ENCODE measurements around the gene ZNF93. TPM values are rescaled to one million over a fixed set of nuclear protein-coding genes. Genes with fewer than 3 reads are reported as not detected.
A peak's percentile ranks its signal among the peaks of the same experiment; 100 is the strongest.

Gene ZNF93
- total and polyA plus RNA-seq, 2 of the 8 experiments (the other 6 are each of a cell fraction or from before 2014, with no cell fraction given), result 40.8 to 61.8 TPM

GRCh38 chr19:19900729-19901444 is at the start of gene ZNF93 (continued):
- TF ChIP-seq EP300 (IDR thresholded peaks at IDR 0.05; ENCODE audit: borderline replicate concordance in 1 of 2, low read depth in 2 of 2, low read length in 2 of 2), result no peak
- peak; percentile 96 for TF ChIP-seq TAF7 (optimal IDR thresholded peaks at IDR 0.05; ENCODE audit: borderline replicate concordance, low read depth, low read length)
- TF ChIP-seq RBBP5 (IDR thresholded peaks at IDR 0.05; ENCODE audit: borderline replicate concordance, low read depth, low read length), result no peak
- TF ChIP-seq TCF12 (IDR thresholded peaks at IDR 0.05; ENCODE audit: low read depth, low read length), result 0 out of 2 replicates have a peak, but pooled peaks have one; percentile 23
- TF ChIP-seq GABPA (IDR thresholded peaks at IDR 0.05; ENCODE audit: borderline replicate concordance, insufficient read depth, low read length), result 0 out of 2 replicates have a peak, but pooled peaks have one; percentile 21
- TF ChIP-seq SIRT6 (IDR thresholded peaks at IDR 0.05; ENCODE audit: low read length), result no peak
- peak; percentile 95 for TF ChIP-seq TBP (IDR thresholded peaks at IDR 0.05; ENCODE audit: low read depth, low read length)
- TF ChIP-seq SP2 (IDR thresholded peaks at IDR 0.05; ENCODE audit: low read length), result peak; percentile 37; the same call in 1 of the 2 replicates
- peak; percentile 91 for TF ChIP-seq YY1 (IDR thresholded peaks at IDR 0.05; ENCODE audit: low read depth, low read length)
- TF ChIP-seq JUN (IDR thresholded peaks at IDR 0.05; ENCODE audit: low read depth, low read length), result no peak
- no peak for TF ChIP-seq BACH1 (IDR thresholded peaks at IDR 0.05; ENCODE audit: low read length)
- TF ChIP-seq E2F6 (IDR thresholded peaks at IDR 0.05), result 0 out of 2 replicates have a peak, but pooled peaks have one; percentile 11
- TF ChIP-seq TAF1 (IDR thresholded peaks at IDR 0.05; ENCODE audit: low read depth, low read length), result peak; percentile 99
- TF ChIP-seq CHD2 (IDR thresholded peaks at IDR 0.05; ENCODE audit: low read length), result peak; percentile 52; the same call in 1 of the 2 replicates
- TF ChIP-seq POLR2A (IDR thresholded peaks at IDR 0.05; ENCODE audit: control extremely low read depth in 1 of 2, low read depth in 2 of 2, low read length in 2 of 2), result peak; percentile 92 to 98
- no peak for TF ChIP-seq POU5F1 (IDR thresholded peaks at IDR 0.05; ENCODE audit: low read depth, low read length)
- no peak for TF ChIP-seq CREB1 (IDR thresholded peaks at IDR 0.05)
- no peak for TF ChIP-seq BRCA1 (IDR thresholded peaks at IDR 0.05; ENCODE audit: low read depth, low read length)
- TF ChIP-seq SP1 (IDR thresholded peaks at IDR 0.05; ENCODE audit: low read depth, low read length), result peak; percentile 92
- no peak for TF ChIP-seq SRF (IDR thresholded peaks at IDR 0.05; ENCODE audit: low read depth, low read length)
- peak; percentile 79 for TF ChIP-seq USF2 (IDR thresholded peaks at IDR 0.05; ENCODE audit: low read length)
- no peak for TF ChIP-seq EGR1 (IDR thresholded peaks at IDR 0.05; ENCODE audit: borderline replicate concordance, low read depth, low read length)

Measured in H1 (cell line).